Uterus (tissue), 4 donors: ENCODE measurements around the gene CCL20. TPM values are rescaled to one million over a fixed set of nuclear protein-coding genes. Genes with fewer than 3 reads are reported as not detected.

Experiments used
- DNase-seq, 2 donors: peaks; one replicate each; pipeline ENCODE4 v3.0.0-alpha.2; 2019 to 2020
- H3K27ac ChIP-seq, 2 donors: fragments of 200-600 bp; sonication (generic); 1 replicate in 1 of 2; 2 replicates in 1 of 2; pipeline ENCODE4 v1.5.1; 2016 to 2018
- H3K27me3 ChIP-seq, 2 donors: fragments of 200-600 bp; sonication (generic); one replicate each; pipeline ENCODE4 v1.5.1; 2018 to 2019; ENCODE audit warnings: control low read depth in 1 of 2
- H3K36me3 ChIP-seq, 2 donors: fragments of 200-600 bp; sonication (generic); one replicate each; pipeline ENCODE4 v1.5.1; 2019; ENCODE audit warnings: control low read depth in 1 of 2
- H3K4me1 ChIP-seq, 2 donors: fragments of 200-600 bp; sonication (generic); one replicate each; pipeline ENCODE4 v1.5.1; 2018 to 2019; ENCODE audit warnings: control low read depth in 1 of 2
- H3K4me3 ChIP-seq, 2 donors: fragments of 200-600 bp; sonication (generic); 1 replicate in 1 of 2; 2 replicates in 1 of 2; pipeline ENCODE4 v1.5.1; 2018 to 2019; ENCODE audit warnings: mild to moderate bottlenecking in 1 of 2
- H3K9me3 ChIP-seq, 2 donors: fragments of 200-600 bp; sonication (generic); one replicate each; pipeline ENCODE4 v1.5.1; 2019; ENCODE audit warnings: control low read depth in 1 of 2
- POLR2A ChIP-seq, 2 donors: fragments of 450-650 bp; IDR thresholded peaks; one replicate each; pipeline ENCODE4 v1.6.1; 2016; ENCODE audit warnings: antibody characterized with exemption in 2 of 2, mild to moderate bottlenecking in 1 of 2, moderate library complexity in 1 of 2
- intact Hi-C: fragments of 100-400 bp; cut with DNase I; formaldehyde crosslinking; loops from one replicate; pipeline ENCODE4 v1.15.1; 2023; ENCODE audit warnings: low total_unique reads
- total RNA-seq, 4 donors: library from RNA; depleted of rRNA in 3 of 4; stranded (reverse); fragments of >200 nt in 3 of 4; gene quantifications; one replicate each; pipeline versions ENCODE4 v1.1.0 to v1.2.4, GENCODE V29; 2014 to 2023
- TF ChIP-seq, protein P1 (sequence below), 4 experiments: fragments of 200-600 bp in 2 of 4; fragments of 450-650 bp in 2 of 4; sonication (generic) in 2 of 4; IDR thresholded peaks; one replicate each; pipeline ENCODE4 v1.5.1; 2016 to 2019; ENCODE audit warnings: antibody characterized with exemption in 4 of 4, mild to moderate bottlenecking in 2 of 4, moderate library complexity in 1 of 4
- donor health status: DM: yes; HTN: yes; CAD: no.

CCL20 gene
- total RNA-seq, 4 donors from 2014 or later, result not detected

DNA sequence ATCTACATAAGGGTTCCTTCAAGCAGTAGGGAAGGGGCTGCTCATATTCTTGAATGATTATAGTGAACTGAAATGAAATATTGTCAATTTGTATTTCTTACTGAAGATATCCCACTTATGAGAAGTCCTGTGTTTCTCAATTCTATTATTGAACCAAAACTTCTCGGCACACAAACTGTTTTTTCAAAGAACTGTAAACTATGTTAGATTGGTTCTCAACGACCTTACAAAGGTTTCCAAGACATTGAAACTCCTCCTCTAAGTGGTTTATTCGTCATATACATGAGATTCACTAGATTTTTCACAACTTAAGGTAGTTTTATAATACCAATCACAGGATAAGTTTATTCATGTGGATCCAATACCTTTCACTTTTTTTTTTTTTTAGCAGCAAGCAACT is 1.4 kb downstream of the CCL20 start:
- Histone ChIP-seq H3K4me1 (no peaks in the 10 kb centered on the region), H3K27me3 (no peaks in the 10 kb centered on the region), H3K4me3 (no peak overlapping the region), H3K36me3 (no peaks in the 10 kb centered on the region), H3K27ac (no peak overlapping the region), H3K9me3 (no peaks in the 10 kb centered on the region)
- intact Hi-C loops, result no loop called here
- TF ChIP-seq, protein P1, sequence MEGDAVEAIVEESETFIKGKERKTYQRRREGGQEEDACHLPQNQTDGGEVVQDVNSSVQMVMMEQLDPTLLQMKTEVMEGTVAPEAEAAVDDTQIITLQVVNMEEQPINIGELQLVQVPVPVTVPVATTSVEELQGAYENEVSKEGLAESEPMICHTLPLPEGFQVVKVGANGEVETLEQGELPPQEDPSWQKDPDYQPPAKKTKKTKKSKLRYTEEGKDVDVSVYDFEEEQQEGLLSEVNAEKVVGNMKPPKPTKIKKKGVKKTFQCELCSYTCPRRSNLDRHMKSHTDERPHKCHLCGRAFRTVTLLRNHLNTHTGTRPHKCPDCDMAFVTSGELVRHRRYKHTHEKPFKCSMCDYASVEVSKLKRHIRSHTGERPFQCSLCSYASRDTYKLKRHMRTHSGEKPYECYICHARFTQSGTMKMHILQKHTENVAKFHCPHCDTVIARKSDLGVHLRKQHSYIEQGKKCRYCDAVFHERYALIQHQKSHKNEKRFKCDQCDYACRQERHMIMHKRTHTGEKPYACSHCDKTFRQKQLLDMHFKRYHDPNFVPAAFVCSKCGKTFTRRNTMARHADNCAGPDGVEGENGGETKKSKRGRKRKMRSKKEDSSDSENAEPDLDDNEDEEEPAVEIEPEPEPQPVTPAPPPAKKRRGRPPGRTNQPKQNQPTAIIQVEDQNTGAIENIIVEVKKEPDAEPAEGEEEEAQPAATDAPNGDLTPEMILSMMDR (IDR thresholded peaks at IDR 0.05), result no peak
- TF ChIP-seq POLR2A (IDR thresholded peaks at IDR 0.05), result no peak
- DNase-seq, result no peak

DNA sequence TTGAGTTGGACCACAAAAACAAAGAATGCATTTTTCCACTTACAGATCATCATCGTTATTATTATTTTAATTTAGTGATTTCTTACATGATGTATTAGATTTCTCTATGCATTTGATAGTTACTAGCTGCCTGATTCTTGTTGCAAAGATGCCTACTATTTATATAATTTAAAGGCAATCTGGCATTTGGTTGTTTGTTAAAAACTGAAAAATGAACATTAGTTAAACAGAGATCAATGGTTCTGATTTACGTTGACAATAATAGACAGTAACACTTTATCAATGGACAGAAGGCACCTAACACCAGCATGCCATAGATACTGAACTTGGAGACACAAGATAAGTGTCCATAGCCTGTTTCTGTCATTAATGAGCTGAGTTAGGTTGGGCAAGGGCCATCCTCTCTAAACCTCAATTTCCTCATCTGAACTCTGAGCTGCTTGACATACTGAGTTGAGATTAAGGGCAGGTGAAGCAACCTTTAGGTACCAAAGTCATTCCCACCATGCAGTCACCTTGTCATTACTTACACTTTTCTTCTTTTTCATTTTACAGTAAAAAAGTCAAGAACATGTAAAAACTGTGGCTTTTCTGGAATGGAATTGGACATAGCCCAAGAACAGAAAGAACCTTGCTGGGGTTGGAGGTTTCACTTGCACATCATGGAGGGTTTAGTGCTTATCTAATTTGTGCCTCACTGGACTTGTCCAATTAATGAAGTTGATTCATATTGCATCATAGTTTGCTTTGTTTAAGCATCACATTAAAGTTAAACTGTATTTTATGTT is 3.1 kb downstream of the CCL20 start:
- no peak overlapping the region for H3K4me3 ChIP-seq
- no peaks in the 10 kb centered on the region for H3K9me3 ChIP-seq
- no peak overlapping the region for H3K27ac ChIP-seq
- no peaks in the 10 kb centered on the region for H3K4me1 ChIP-seq
- TF ChIP-seq POLR2A (IDR thresholded peaks at IDR 0.05), result no peak
- TF ChIP-seq, protein P1 (IDR thresholded peaks at IDR 0.05), result no peak
- intact Hi-C loops, result no loop called here
- DNase-seq, result no peak
- no peaks in the 10 kb centered on the region for H3K36me3 ChIP-seq
- no peaks in the 10 kb centered on the region for H3K27me3 ChIP-seq

DNA sequence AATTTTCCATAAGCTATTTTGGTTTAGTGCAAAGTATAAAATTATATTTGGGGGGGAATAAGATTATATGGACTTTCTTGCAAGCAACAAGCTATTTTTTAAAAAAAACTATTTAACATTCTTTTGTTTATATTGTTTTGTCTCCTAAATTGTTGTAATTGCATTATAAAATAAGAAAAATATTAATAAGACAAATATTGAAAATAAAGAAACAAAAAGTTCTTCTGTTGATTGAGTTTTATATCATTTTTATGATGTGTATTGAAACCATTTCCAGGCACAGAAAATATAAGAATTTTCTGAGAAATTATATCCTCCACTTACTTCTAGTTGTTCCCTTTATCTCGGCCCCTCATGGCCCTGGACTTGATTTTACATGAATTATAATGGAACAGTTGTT is 3.7 kb downstream of the CCL20 start:
- Histone ChIP-seq H3K4me1 (no peaks in the 10 kb centered on the region), H3K27me3 (no peaks in the 10 kb centered on the region), H3K9me3 (no peaks in the 10 kb centered on the region), H3K36me3 (no peaks in the 10 kb centered on the region), H3K4me3 (no peak overlapping the region), H3K27ac (no peak overlapping the region)
- TF ChIP-seq, protein P1 (IDR thresholded peaks at IDR 0.05), result no peak
- TF ChIP-seq POLR2A (IDR thresholded peaks at IDR 0.05), result no peak
- DNase-seq, result no peak
- intact Hi-C loops, result no loop called here

DNA sequence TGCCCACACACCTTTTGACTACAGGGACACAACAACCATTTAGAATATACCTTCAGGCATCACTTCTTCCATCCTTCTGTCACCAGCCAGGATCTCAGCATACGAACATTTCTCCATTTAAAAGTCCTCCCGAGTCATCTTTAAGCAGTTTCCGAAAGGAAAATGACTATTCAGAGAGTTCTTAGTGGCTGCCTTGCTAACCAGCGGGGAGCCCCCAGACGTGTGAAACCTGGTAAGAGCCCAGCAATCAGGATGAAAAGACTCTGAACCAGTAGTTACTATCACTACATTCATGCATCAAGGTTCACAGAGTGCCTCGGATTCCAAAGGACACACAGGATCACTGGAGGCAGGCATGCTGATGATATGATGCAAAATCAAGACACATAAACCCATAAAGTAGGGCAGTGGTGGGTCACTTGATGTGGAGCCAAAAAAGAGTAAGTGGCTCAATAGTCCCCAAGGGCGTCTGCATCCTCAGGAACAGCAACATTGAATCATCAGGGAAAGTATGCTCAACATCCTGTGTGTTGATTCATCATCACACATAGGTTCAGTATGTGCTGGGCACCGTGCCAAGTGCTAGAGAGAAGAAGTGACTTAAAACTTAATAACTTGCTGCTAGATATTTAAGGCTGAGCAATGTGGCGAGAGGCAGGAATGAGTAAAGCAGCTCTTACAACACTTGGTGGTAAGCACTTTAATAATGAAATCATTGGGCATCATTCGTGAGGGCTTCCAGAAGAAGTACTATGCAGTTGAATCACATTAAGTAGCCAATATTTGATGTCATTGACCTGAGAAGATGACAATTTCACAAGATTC is 4.4 kb downstream of the CCL20 start:
- DNase-seq, result peak; percentile 22 to 58
- Histone ChIP-seq H3K36me3 (no peaks in the 10 kb centered on the region), H3K9me3 (no peaks in the 10 kb centered on the region), H3K27me3 (no peaks in the 10 kb centered on the region), H3K27ac (no peak overlapping the region), H3K4me3 (no peak overlapping the region), H3K4me1 (no peaks in the 10 kb centered on the region)
- intact Hi-C loops, result no loop called here
- TF ChIP-seq, protein P1 (IDR thresholded peaks at IDR 0.05), result no peak
- TF ChIP-seq POLR2A (IDR thresholded peaks at IDR 0.05), result no peak
